AML-193 (cell line): ENCODE data around the gene C3orf18.

Experiments used
- DNase-seq, 2 experiments: peaks; one replicate each; lab custom pipeline; 2025; lab: John Stamatoyannopoulos, UW

Gene C3orf18

GRCh38 chr3:50567386-50568167 is at the start of gene C3orf18:
Gene C3orf18, minus strand, starts transcription at chr3:50567747. Its CDS starts 2,048 bp downstream, at chr3:50565699.
- peak; percentile 95 to 97 for DNase-seq

- peak; percentile 87 to 93 for DNase-seq
Observed at GRCh38 chr3:50616770-50617095, 49.2 kb upstream of the C3orf18 start.

- peak; percentile 81 to 87 for DNase-seq
Observed at GRCh38 chr3:50616003-50616769, 48.6 kb upstream of the C3orf18 start.

- DNase-seq, result no peak
Observed at GRCh38 chr3:50615190-50615589, 47.6 kb upstream of the C3orf18 start.

GRCh38 chr3:50612970-50613846 is 45.7 kb upstream of the C3orf18 start:
- no peak for DNase-seq

- no peak for DNase-seq
Observed at GRCh38 chr3:50612234-50612882, 44.8 kb upstream of the C3orf18 start.

GRCh38 chr3:50611464-50612233 is 44.1 kb upstream of the C3orf18 start, which contains the start of gene CISH:
Gene CISH, minus strand, starts transcription at chr3:50611774. Its CDS starts 124 bp downstream, at chr3:50611650.
- peak; percentile 99 to 100 for DNase-seq

GRCh38 chr3:50610992-50611463 is 43.5 kb upstream of the C3orf18 start:
- peak; percentile 51 to 66 for DNase-seq

GRCh38 chr3:50610181-50610971 is 42.8 kb upstream of the C3orf18 start:
- no peak for DNase-seq

GRCh38 chr3:50609763-50610085 is 42.2 kb upstream of the C3orf18 start:
- no peak for DNase-seq

GRCh38 chr3:50609071-50609762 is 41.7 kb upstream of the C3orf18 start:
- peak in 1 of 2 experiments; percentile 20 for DNase-seq

- DNase-seq, result no peak
Observed at GRCh38 chr3:50608278-50608677, 40.7 kb upstream of the C3orf18 start.

- DNase-seq, result peak; percentile 63 to 69
Observed at GRCh38 chr3:50607271-50608091, 39.9 kb upstream of the C3orf18 start.

- DNase-seq, result no peak
Observed at GRCh38 chr3:50606596-50606995, 39.0 kb upstream of the C3orf18 start.

GRCh38 chr3:50605901-50606326 is 38.4 kb upstream of the C3orf18 start:
- DNase-seq, result peak in 1 of 2 experiments; percentile 22

- peak; percentile 39 to 56 for DNase-seq
Observed at GRCh38 chr3:50604628-50605588, 37.4 kb upstream of the C3orf18 start.

- no peak for DNase-seq
Observed at GRCh38 chr3:50604110-50604621, 36.6 kb upstream of the C3orf18 start.
